Fibroblast of mammary gland (primary cell): Measurements from ENCODE around the gene SPDYE1.
"Not testable (repeated sequence)": the region's sequence is repeated elsewhere in the genome, so short reads cannot be mapped to it uniquely, and the experiment has no call there.

Experiments
- DNase-seq: peaks from one replicate; pipeline ENCODE4 v3.0.0-alpha.2; 2010; ENCODE audit warnings: low read depth
- H3K4me3 ChIP-seq: 2 replicates; pipeline ENCODE4 v1.5.1; 2011; ENCODE audit warnings: low read depth, mild to moderate bottlenecking, low read length, moderate library complexity; ENCODE audit not compliant: control insufficient read depth
- TF ChIP-seq, protein P1 (sequence below): conservative IDR thresholded peaks from 2 replicates; pipeline ENCODE4 v1.5.1; 2011; ENCODE audit warnings: low read depth, low read length, inconsistent platforms; ENCODE audit not compliant: control insufficient read depth, insufficient read depth

SPDYE1 gene

DNA sequence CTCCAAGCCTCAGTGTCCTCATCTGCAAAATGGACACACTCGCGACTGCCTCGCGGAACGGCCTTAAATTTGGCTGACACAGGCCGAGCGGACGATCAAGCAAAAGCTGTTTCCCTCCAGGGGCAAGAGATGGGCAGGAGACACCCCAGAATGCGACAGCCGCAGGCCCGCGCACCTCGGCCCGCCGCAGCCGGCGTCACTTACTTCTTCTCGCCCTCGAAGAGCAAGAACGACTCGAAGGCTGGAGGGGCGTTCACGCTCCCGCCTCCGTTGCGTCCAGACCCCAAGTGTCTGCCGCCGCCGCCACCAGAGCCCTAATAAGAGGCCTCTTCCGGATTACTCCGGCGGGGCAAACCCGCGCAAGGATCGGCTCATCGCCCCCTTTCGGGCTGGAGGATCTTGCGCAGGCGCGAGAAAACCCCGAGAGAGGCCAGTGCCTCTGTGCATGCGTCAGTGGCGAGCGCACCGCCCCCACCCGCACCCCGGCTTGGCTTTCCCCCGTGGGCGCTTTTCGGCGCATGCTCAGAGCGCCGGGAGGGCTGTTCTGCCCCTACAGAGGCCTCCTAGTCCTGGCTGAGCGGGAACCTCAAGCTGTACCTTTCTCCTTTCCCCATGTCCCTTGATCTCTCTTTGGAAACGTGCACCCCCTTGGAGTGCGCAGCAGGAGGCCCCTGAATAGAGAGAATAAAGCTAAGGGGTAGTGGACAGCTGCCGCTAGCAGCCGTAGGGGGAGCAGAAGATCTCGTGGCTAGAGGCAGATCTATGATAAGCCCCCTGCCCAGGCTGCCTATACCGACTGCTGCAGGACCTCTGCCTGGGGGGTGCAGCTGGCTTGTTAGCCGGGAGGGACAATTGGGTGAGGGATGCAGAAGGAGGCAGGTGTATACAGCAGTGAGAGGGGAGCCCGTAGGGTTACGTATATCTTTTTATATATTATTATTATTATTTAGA lies 21.4 kb downstream of the SPDYE1 start:
- peak overlapping the region; percentile 59 for H3K4me3 ChIP-seq
- TF ChIP-seq, protein P1, sequence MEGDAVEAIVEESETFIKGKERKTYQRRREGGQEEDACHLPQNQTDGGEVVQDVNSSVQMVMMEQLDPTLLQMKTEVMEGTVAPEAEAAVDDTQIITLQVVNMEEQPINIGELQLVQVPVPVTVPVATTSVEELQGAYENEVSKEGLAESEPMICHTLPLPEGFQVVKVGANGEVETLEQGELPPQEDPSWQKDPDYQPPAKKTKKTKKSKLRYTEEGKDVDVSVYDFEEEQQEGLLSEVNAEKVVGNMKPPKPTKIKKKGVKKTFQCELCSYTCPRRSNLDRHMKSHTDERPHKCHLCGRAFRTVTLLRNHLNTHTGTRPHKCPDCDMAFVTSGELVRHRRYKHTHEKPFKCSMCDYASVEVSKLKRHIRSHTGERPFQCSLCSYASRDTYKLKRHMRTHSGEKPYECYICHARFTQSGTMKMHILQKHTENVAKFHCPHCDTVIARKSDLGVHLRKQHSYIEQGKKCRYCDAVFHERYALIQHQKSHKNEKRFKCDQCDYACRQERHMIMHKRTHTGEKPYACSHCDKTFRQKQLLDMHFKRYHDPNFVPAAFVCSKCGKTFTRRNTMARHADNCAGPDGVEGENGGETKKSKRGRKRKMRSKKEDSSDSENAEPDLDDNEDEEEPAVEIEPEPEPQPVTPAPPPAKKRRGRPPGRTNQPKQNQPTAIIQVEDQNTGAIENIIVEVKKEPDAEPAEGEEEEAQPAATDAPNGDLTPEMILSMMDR: peak; percentile 45
- peak; percentile 93 for DNase-seq

DNA sequence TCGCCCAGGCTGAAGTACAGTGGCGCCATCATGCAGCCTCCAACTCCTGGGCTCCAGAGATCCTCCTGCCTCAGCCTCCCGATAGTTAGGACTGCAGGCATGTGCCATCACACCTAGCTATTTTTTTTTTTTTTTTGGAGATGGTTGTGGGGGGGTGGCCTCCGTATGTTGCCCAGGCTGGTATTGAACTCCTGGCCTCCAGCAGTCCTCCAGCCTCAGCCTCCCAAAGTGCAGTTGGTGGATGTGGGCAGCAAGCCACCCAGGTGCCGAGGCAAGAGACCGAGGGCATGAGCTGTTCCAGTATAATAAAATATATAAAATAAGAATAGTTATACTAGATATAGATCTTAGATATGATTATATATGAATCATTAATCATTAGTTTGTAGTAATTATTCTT lies 22.1 kb downstream of the SPDYE1 start:
- DNase-seq, H3K4me3 ChIP-seq: not testable (repeated sequence)

- H3K4me3 ChIP-seq, DNase-seq: not testable (repeated sequence)
These were observed 24.4 kb downstream of the SPDYE1 start for GRCh38 chr7:44022069-44022468.

GRCh38 chr7:44022796-44023467 lies 25.2 kb downstream of the SPDYE1 start:
- DNase-seq: not testable (repeated sequence)

DNA sequence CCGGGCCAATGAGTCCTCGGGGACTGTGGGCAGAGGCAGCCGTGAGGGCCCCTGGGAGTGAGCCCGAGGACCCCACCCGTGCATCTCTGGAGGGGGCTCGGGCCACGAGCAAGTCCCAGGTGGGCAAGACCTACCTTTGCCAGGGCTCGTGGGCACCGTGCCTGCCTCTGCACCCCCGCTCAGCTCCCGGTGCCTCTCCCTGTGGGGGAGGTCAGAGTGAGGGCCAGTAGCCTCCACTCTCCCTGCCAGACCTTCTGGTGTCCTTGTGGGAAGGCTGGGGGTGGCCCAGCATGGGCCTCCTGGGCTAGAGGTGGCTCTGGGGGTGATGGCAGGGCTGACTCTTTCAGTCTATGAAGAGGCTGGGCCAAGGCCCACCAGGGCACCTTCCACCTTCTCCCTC lies 31.7 kb downstream of the SPDYE1 start:
- not testable (repeated sequence) for H3K4me3 ChIP-seq, DNase-seq

More at GRCh38 chr7:44022796-44023467, 25.2 kb downstream of the SPDYE1 start:
- not testable (repeated sequence) for H3K4me3 ChIP-seq

DNA sequence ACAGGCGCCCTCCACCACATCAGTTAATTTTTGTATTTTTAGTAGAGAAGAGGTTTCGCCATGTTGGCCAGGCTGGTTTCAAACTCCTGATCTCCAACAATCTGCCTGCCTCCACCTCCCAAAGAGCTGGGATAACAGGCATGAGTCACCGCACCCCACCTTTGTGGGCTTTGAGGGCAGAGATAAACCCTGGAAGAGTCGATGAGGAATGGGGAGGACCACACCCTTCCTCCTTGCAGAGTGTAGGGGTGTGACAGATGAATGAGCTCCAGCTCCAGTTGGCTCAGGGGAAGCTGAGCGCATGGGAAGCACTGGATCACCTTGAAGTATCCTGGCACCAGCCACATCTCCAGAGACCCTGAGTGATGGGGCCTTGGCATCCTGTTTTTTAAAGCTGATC lies 32.3 kb downstream of the SPDYE1 start:
- H3K4me3 ChIP-seq, DNase-seq: not testable (repeated sequence)

- not testable (repeated sequence) for DNase-seq, H3K4me3 ChIP-seq
These were observed 33.6 kb downstream of the SPDYE1 start for GRCh38 chr7:44031319-44031718.

DNA sequence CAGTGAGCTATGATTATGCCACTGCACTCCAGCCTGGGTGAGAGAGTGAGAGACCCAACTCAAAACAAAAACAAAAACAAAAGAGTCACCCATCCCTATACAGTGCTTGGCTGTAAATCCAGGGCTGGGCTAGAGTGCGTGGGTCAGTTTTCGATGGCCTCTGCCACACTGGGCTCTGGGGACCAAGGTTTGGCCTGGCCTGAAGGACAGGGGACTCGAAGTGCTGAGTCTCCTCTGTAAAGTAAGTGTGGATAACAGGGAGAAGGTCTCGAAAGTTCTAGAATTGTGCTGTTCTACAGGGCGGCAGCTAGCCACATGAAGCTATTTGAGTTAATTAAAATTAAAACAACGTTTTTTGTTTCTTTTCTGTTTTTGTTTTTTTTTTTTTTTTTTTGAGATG lies 34.3 kb downstream of the SPDYE1 start:
- DNase-seq, H3K4me3 ChIP-seq: not testable (repeated sequence)

DNA sequence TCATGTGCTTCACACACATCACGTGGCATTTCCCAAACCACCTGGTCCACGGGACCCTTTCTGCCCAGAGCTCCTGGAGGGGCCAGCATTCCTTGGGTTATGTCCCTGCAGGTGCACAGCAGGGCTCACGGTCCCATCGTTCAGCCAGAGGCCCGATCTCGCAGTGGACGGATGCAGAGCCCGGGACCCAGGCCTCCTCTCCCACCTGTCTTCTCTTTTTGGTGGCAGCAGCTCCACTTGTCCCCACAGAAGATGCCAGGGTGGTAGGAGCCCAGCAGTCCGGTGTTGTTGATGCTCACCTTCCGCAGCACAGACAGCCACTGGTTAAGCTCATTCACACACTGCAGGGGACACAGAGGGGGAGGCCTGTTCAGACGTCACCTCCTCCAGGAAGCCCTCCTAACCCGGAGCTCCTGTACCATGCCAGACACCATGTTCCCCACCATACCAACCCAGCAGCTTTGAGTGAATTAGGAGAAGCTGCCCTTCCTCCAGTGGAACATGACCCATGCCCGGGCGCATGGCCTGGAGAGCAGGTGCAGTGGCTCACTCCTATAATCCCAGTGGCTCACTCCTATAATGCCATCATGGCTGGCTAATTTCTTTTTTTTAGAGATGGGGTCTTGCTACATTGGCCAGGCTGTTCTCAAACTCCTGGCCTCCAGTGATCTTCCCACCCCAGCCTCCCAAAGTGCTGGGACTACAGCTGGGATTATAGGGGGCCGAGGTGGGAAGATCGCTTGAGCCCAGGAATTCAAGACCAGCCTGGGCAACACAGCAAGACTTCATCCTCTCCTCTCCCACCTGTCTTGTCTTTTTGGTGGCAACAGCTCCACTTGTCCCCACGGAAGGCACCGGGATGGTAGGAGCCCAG lies 36.5 kb downstream of the SPDYE1 start:
- DNase-seq, H3K4me3 ChIP-seq: not testable (repeated sequence)

DNA sequence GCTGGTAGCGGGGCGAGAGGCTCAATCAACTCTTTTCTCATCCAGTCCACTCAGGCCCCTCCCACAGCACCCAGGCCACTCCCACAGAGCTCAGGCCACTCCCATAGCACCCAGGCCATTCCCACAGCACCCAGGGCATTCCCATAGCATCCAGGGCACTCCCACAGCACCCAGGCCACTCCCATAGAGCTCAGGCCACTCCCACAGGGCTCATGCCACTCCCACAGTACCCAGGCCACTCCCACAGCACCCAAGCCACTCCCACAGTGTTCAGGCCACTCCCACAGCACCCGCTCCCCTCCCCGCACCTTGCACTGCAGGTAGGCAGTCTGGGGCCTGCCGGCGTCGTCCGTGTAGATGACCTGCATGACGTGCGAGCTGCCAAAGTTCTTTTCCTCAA lies 38.7 kb downstream of the SPDYE1 start:
- DNase-seq: peak; percentile 38
- not testable (repeated sequence) for H3K4me3 ChIP-seq

DNA sequence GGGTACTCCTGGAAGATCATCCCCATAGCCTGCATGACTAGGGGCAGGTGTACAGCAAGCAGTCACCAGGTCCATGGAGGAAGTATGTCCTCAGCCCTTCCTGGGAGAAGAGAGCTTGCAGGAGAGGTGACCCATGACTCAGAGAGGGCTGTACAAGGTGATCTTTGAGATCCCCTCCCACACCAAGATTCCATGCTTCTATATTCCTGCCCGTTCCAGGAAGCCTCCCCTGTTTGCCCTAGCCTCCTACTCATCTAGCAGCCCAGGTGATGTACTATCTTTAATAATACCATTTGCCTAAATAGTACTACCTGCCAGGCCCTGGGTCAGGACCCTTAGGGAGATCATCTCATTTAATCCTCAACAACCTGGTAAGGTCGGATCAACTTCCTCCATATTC lies 40.3 kb downstream of the SPDYE1 start:
- not testable (repeated sequence) for H3K4me3 ChIP-seq, DNase-seq

- not testable (repeated sequence) for H3K4me3 ChIP-seq, DNase-seq
These were observed 40.9 kb downstream of the SPDYE1 start for GRCh38 chr7:44038553-44038952.

DNA sequence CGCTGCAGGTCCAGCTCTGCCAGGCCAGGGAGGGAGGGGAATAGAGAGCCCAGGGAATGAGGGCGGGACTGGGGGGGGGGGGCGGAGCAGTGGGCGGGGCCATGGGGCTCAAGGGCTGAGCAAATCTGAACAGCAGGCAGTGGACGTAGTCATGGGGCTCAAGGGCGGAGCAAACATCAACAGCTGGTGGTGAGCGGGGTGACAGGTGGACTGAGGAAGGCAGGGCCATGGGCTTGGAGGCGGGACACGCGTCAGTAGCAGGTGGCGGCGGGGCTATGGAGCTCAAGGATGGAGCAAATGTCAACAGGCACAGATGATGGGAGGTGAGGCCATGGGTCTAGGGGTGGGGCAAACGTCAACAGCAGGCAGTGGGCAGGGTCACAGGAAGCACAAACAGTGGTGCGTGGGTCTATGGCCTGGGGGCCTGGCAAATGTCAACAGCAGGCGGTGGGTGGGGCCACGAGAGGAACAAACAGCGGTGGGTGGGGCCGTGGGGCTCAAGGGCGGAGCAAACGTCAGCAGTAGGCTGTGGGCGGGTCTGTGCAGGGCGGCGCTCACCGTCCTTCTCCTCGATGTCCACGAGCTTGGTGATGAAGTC lies 41.4 kb downstream of the SPDYE1 start:
- DNase-seq: peak; percentile 55
- H3K4me3 ChIP-seq: peak overlapping the region; percentile 24

DNA sequence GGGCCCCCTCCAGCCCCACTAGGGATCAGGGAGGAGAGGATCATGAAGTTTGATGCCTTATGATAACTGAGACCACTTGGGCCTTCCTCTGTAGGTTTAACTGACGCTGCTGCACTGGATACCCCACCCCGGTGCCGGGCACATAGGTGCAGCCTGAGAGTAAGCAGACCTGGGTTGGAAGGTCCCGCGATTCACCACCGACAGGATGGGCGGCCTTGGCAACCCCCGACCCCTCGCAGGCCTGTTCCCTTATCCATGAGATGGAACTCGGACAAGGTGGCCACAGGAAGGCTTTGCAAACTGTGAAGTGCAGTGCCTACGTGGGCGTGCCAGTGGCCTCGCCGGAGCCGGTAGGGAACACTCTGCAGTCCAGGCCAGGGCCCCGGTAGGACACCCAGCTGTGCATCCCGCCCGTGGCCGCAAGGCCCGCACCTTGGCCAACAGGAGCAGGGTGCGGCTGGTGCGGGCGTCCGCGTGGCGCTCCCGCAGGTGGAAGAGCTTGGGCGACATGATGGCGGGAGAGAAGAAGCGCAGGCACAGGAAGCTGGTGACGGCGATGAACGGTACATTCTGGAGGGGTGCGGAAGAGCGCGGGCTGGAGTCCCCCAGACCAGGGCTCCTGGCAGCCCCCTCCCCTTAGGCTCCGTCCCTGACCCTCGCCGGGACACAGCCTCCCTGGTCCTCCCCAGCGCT lies 42.2 kb downstream of the SPDYE1 start:
- not testable (repeated sequence) for DNase-seq, H3K4me3 ChIP-seq

DNA sequence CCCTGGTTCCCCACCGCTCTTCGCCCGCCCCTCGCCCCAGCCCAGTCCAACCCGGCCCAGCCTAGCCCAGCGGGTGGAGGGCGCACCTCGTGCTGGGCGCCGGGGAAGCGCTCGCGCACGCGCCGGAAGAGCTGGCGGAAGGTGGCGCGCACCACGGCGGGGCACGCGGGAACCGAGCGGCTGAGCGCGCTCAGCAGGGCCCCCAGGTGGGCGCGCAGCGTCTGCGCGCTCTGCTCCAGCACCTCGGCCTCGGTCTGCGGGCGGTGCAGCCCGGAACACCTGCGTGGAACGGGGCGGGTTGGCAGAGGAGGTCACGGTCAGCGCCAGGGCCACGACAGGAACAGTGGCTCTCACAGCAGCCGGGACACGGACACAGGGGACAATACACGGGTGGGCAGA lies 42.8 kb downstream of the SPDYE1 start:
- not testable (repeated sequence) for DNase-seq, H3K4me3 ChIP-seq
